T-cell (primary cell): ENCODE results near the gene DGKE. TPM values are rescaled to one million over a fixed set of nuclear protein-coding genes. Genes with fewer than 3 reads are reported as not detected.

Experiments
- ATAC-seq, 4 experiments: fragments of 200-7000 bp in 3 of 4; fragments of 150-1000 bp in 1 of 4; cut with Tn5 transposase; replicated peaks in 1 of 4; 1 replicate in 3 of 4; 2 replicates in 1 of 4; pipeline ENCODE4 v1.10.0; 2021; ENCODE audit warnings: moderate library complexity in 3 of 4, mild to moderate bottlenecking in 2 of 4, moderate number of reproducible peaks in 1 of 4
- CTCF ChIA-PET, 2 donors: fragments of 300-600 bp; sonication (Branson Sonifier 250); formaldehyde crosslinking; loops; one replicate each; lab custom pipeline; 2022; ENCODE audit warnings: antibody characterized with exemption in 2 of 2; lab: Charles Lee
- POLR2A ChIA-PET, 2 donors: fragments of 300-600 bp; sonication (Branson Sonifier 250); formaldehyde crosslinking; loops; one replicate each; lab custom pipeline; 2022; ENCODE audit warnings: antibody characterized with exemption in 2 of 2; lab: Charles Lee
- DNase-seq, 35 experiments: peaks; one replicate each; pipeline versions ENCODE4 v3.0.0 to v3.0.0-alpha.2; 2013 to 2023
- H3K27ac ChIP-seq: one replicate; pipeline ENCODE4 v1.5.1; 2013; ENCODE audit warnings: low read length
- H3K27me3 ChIP-seq, 2 experiments: replicated peaks in 1 of 2; 1 replicate in 1 of 2; 2 replicates in 1 of 2; pipeline versions ENCODE4 v1.6.1 to v1.7.0; 2013; ENCODE audit warnings: low read length in 1 of 2, mixed read lengths in 1 of 2; ENCODE audit not compliant: control insufficient read depth in 2 of 2, insufficient read depth in 2 of 2; ENCODE audit errors: extremely low read depth in 1 of 2
- H3K36me3 ChIP-seq, 2 donors: 1 replicate in 1 of 2; 2 replicates in 1 of 2; pipeline versions ENCODE4 v1.6.1 to v1.7.0; 2013; ENCODE audit warnings: low read length in 1 of 2; ENCODE audit not compliant: control insufficient read depth in 2 of 2, insufficient read depth in 1 of 2; ENCODE audit errors: extremely low read depth in 1 of 2
- H3K4me1 ChIP-seq, 2 experiments: 1 replicate in 1 of 2; 2 replicates in 1 of 2; pipeline versions ENCODE4 v1.6.1 to v1.7.0; 2013; ENCODE audit warnings: low read length in 2 of 2, mixed read lengths in 1 of 2; ENCODE audit not compliant: insufficient read depth in 2 of 2, control insufficient read depth in 1 of 2; ENCODE audit errors: extremely low read depth in 1 of 2
- H3K4me3 ChIP-seq, 2 donors: 1 replicate in 1 of 2; 2 replicates in 1 of 2; pipeline versions ENCODE4 v1.5.1 to v1.7.0; 2013; ENCODE audit warnings: mild to moderate bottlenecking in 2 of 2, low read length in 1 of 2, moderate library complexity in 1 of 2; ENCODE audit not compliant: control insufficient read depth in 1 of 2; ENCODE audit errors: extremely low read depth in 1 of 2
- H3K9me3 ChIP-seq: 2 replicates; pipeline ENCODE4 v1.7.0; 2013
- H3K27ac Mint-ChIP-seq, 2 donors: one replicate each; pipeline ENCODE4 v1.8.0; 2020 to 2021; ENCODE audit warnings: mild to moderate bottlenecking in 2 of 2, mixed read lengths in 2 of 2
- H3K27me3 Mint-ChIP-seq, 2 donors: one replicate each; pipeline ENCODE4 v1.8.0; 2021 to 2022; ENCODE audit warnings: mixed read lengths in 2 of 2
- H3K36me3 Mint-ChIP-seq: one replicate; pipeline ENCODE4 v1.8.0; 2021; ENCODE audit warnings: mixed read lengths
- H3K4me1 Mint-ChIP-seq, 3 donors: one replicate each; pipeline ENCODE4 v1.8.0; 2020 to 2022; ENCODE audit warnings: mixed read lengths in 3 of 3, mild to moderate bottlenecking in 1 of 3
- H3K4me3 Mint-ChIP-seq, 3 donors: one replicate each; pipeline ENCODE4 v1.8.0; 2020 to 2022; ENCODE audit warnings: mild to moderate bottlenecking in 3 of 3, mixed read lengths in 3 of 3, moderate library complexity in 3 of 3
- H3K9me3 Mint-ChIP-seq, 3 donors: one replicate each; pipeline ENCODE4 v1.8.0; 2020 to 2022; ENCODE audit warnings: mixed read lengths in 3 of 3
- WGBS: methylation state at CpG from one replicate; pipeline ENCODE4 v1.1.5; 2013; ENCODE audit warnings: missing lambda C conversion rate; ENCODE audit not compliant: insufficient coverage; 5-methylcytosine and 5-hydroxymethylcytosine counted together
- total RNA-seq, 35 experiments: library from RNA in 6 of 35; stranded (reverse) in 6 of 35; fragments of 120-200 nt in 1 of 35; gene quantifications; one replicate each; pipeline versions ENCODE4 v1.2.1 to v1.2.4 and lab custom pipeline; 2013 to 2026

Gene DGKE
- total RNA-seq: 10 to 100 TPM; 31.6 to 39.2 (median 36.8) TPM
- total RNA-seq (2013): 24.8 TPM
- 42.4 to 119 (median 76.5) reads per million in 29 experiments for total RNA-seq (lab: John Stamatoyannopoulos, UW)

- Histone ChIP-seq H3K27me3 (no peaks in the 10 kb centered on the region), H3K9me3 (no peaks in the 10 kb centered on the region), H3K36me3 (peaks cover 3 to 9% of the 10 kb centered on the region in 2 donors), H3K4me3 (peak within 1 kb of the TSS; percentile 79 to 94), H3K27ac (peak within 1 kb of the TSS; percentile 62), H3K4me1 (peaks cover 15 to 25% of the 10 kb centered on the region in 2 experiments)
- no peaks in the 10 kb centered on the region for H3K27me3 Mint-ChIP-seq
- CTCF ChIA-PET: interaction anchor here in 1 of 2 donors (1.3 kb wide), 1 partner anchor 13 kb away, joined by 4 read pairs; no protein-coding TSS in a partner anchor
- no peaks in the 10 kb centered on the region for H3K9me3 Mint-ChIP-seq
- peak; percentile 82 to 89 (median 86) for ATAC-seq
- WGBS: 0% methylated on average over 59 of the region's 66 CpGs
- POLR2A ChIA-PET: interaction anchor here (0.6 kb wide), 2 partner anchors 9 to 1018 kb away, joined by 3 read pairs; no protein-coding TSS in a partner anchor
- peaks cover 67 to 71% (median 70%) of the 10 kb centered on the region in 3 donors for H3K4me1 Mint-ChIP-seq
- peak within 1 kb of the TSS; percentile 91 to 94 for H3K27ac Mint-ChIP-seq
- H3K4me3 Mint-ChIP-seq: peak within 1 kb of the TSS; percentile 76 to 97 (median 96)
- DNase-seq: peak; percentile 92 to 99 (median 97)
- H3K36me3 Mint-ChIP-seq: peaks cover 10% of the 10 kb centered on the region
These were observed at the start of gene DGKE, which contains the start of gene C17orf67 for GRCh38 chr17:56833809-56834379. TSS of gene DGKE (plus strand) at chr17:56834151. CDS start at chr17:56834796, 645 bp downstream. TSS of gene C17orf67 (minus strand) at chr17:56833920. CDS start at chr17:56815810, 18,110 bp downstream.

- Mint-ChIP-seq H3K4me3 (no peak overlapping the region), H3K4me1 (peaks cover 11 to 23% (median 17%) of the 10 kb centered on the region in 3 donors), H3K36me3 (no peaks in the 10 kb centered on the region), H3K9me3 (no peaks in the 10 kb centered on the region), H3K27me3 (no peaks in the 10 kb centered on the region), H3K27ac (no peak overlapping the region)
- Histone ChIP-seq H3K4me3 (no peak overlapping the region), H3K27ac (no peak overlapping the region), H3K27me3 (peaks cover 0 to 10% of the 10 kb centered on the region in 2 experiments), H3K9me3 (no peaks in the 10 kb centered on the region), H3K36me3 (no peaks in the 10 kb centered on the region), H3K4me1 (peaks cover 0 to 3% of the 10 kb centered on the region in 2 experiments)
- ATAC-seq (no peak), DNase-seq (no peak)
- WGBS: 85% methylated on average over 4 of the region's 5 CpGs
- POLR2A ChIA-PET: no interaction called here
- CTCF ChIA-PET: no interaction called here
These were observed 48.5 kb upstream of the DGKE start for GRCh38 chr17:56785405-56785804.

- Mint-ChIP-seq H3K4me3 (no peak overlapping the region), H3K27ac (no peak overlapping the region), H3K4me1 (peaks cover 8 to 21% (median 15%) of the 10 kb centered on the region in 3 donors), H3K27me3 (no peaks in the 10 kb centered on the region), H3K9me3 (no peaks in the 10 kb centered on the region), H3K36me3 (no peaks in the 10 kb centered on the region)
- POLR2A ChIA-PET: no interaction called here
- WGBS: 74% methylated on average over 4 of the region's 9 CpGs
- DNase-seq: no peak
- Histone ChIP-seq H3K27me3 (peaks cover 0 to 4% of the 10 kb centered on the region in 2 experiments), H3K27ac (no peak overlapping the region), H3K4me3 (no peak overlapping the region), H3K4me1 (no peaks in the 10 kb centered on the region), H3K36me3 (no peaks in the 10 kb centered on the region), H3K9me3 (no peaks in the 10 kb centered on the region)
- ATAC-seq: no peak
- CTCF ChIA-PET: no interaction called here
These were observed 47.8 kb upstream of the DGKE start for GRCh38 chr17:56785997-56786680.

- Histone ChIP-seq H3K4me3 (no peak overlapping the region), H3K36me3 (no peaks in the 10 kb centered on the region), H3K27me3 (no peaks in the 10 kb centered on the region), H3K9me3 (no peaks in the 10 kb centered on the region), H3K4me1 (no peaks in the 10 kb centered on the region), H3K27ac (no peak overlapping the region)
- H3K9me3 Mint-ChIP-seq: peaks cover 0 to under 1% (median 0%) of the 10 kb centered on the region in 3 donors
- CTCF ChIA-PET: no interaction called here
- peak overlapping the region; percentile 41 to 43 for H3K27ac Mint-ChIP-seq
- H3K4me1 Mint-ChIP-seq: peaks cover 8 to 21% (median 15%) of the 10 kb centered on the region in 3 donors
- WGBS: 5% methylated on average over 5 of the region's 7 CpGs
- ATAC-seq (peak; percentile 69 to 97 (median 92)), DNase-seq (peak in 6 of 35 experiments; percentile 3 to 36 (median 9))
- POLR2A ChIA-PET: no interaction called here
- H3K27me3 Mint-ChIP-seq: no peaks in the 10 kb centered on the region
- H3K4me3 Mint-ChIP-seq: no peak overlapping the region
- peaks cover 5% of the 10 kb centered on the region for H3K36me3 Mint-ChIP-seq
These were observed 46.9 kb upstream of the DGKE start for GRCh38 chr17:56786989-56787482.

GRCh38 chr17:56792267-56792666 lies 41.7 kb upstream of the DGKE start:
- Histone ChIP-seq H3K27ac (no peak overlapping the region), H3K36me3 (no peaks in the 10 kb centered on the region), H3K4me1 (no peaks in the 10 kb centered on the region), H3K9me3 (no peaks in the 10 kb centered on the region), H3K27me3 (no peaks in the 10 kb centered on the region), H3K4me3 (no peak overlapping the region)
- ChIA-PET CTCF (no interaction called here), POLR2A (no interaction called here)
- no peak overlapping the region for H3K4me3 Mint-ChIP-seq
- no peaks in the 10 kb centered on the region for H3K27me3 Mint-ChIP-seq
- peaks cover 18% of the 10 kb centered on the region for H3K36me3 Mint-ChIP-seq
- peaks cover 0 to 9% (median 0%) of the 10 kb centered on the region in 3 donors for H3K9me3 Mint-ChIP-seq
- WGBS: 89% methylated on average over 1 of the region's 1 CpG
- DNase-seq (no peak), ATAC-seq (no peak)
- peaks cover under 1 to 5% (median 5%) of the 10 kb centered on the region in 3 donors for H3K4me1 Mint-ChIP-seq
- H3K27ac Mint-ChIP-seq: no peak overlapping the region

GRCh38 chr17:56793531-56793930 lies 40.4 kb upstream of the DGKE start:
- Histone ChIP-seq H3K4me1 (no peaks in the 10 kb centered on the region), H3K9me3 (no peaks in the 10 kb centered on the region), H3K27ac (no peak overlapping the region), H3K27me3 (no peaks in the 10 kb centered on the region), H3K36me3 (no peaks in the 10 kb centered on the region), H3K4me3 (no peak overlapping the region)
- no peak overlapping the region for H3K27ac Mint-ChIP-seq
- no peak for ATAC-seq
- H3K9me3 Mint-ChIP-seq: peaks cover 0 to 9% (median 0%) of the 10 kb centered on the region in 3 donors
- POLR2A ChIA-PET: no interaction called here
- DNase-seq: no peak
- CTCF ChIA-PET: interaction anchor here in 1 of 2 donors (0.5 kb wide), 1 partner anchor 262 kb away, joined by 6 read pairs; no protein-coding TSS in a partner anchor
- H3K27me3 Mint-ChIP-seq: no peaks in the 10 kb centered on the region
- no peaks in the 10 kb centered on the region for H3K4me1 Mint-ChIP-seq
- H3K4me3 Mint-ChIP-seq: no peak overlapping the region
- H3K36me3 Mint-ChIP-seq: peaks cover 18% of the 10 kb centered on the region
